HG03520 (cell line): ENCODE data around the gene DHX58.

Source experiments
- ATAC-seq: cut with Tn5 transposase; IDR thresholded peaks from one replicate; pipeline ENCODE4 v1.9.1; 2021; ENCODE audit warnings: mild to moderate bottlenecking, moderate library complexity; ENCODE audit not compliant: unreplicated experiment

DHX58 gene

GRCh38 chr17:42130310-42130936 lies 17.9 kb upstream of the DHX58 start:
- no peak for ATAC-seq

GRCh38 chr17:42129109-42129837 lies 16.8 kb upstream of the DHX58 start:
- no peak for ATAC-seq

DNA sequence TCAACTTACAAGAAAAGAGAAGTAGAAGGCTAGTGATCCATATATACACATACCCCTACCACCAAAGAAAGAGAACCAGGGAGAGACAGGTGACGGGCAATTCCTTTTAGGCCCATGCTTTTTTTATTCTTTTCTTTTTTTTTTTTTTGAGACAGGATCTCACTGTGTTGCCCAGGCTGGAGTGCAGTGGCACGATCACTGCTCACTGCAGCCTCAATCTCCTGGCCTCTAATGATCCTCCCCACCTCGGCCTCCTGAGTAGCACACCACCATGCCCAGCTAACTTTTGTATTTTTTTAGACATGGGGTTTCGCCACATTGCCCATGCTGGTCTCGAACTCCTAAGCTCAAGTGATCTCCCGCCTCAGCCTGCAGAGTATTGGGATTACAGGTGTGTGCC lies 14.9 kb upstream of the DHX58 start:
- no peak for ATAC-seq

DNA sequence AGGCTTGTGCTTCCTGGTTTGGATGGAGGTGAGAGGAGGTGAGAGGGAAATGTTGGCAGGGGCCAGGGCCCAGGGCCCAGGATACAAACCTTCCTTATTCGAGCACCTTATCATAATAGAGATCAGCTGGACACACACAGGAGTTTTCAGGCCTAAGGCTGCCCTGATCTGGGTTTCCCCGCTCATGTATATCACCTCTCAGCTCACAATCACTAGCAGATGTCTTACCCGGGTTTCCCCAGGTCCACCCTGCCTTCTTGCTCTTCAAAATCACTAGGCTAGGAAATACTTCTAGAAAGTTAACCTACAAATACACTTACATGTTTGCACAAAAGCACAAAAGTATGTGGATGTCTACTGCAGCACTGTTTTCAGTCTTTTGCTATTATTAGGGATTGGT lies 14.3 kb upstream of the DHX58 start:
- ATAC-seq = no peak

DNA sequence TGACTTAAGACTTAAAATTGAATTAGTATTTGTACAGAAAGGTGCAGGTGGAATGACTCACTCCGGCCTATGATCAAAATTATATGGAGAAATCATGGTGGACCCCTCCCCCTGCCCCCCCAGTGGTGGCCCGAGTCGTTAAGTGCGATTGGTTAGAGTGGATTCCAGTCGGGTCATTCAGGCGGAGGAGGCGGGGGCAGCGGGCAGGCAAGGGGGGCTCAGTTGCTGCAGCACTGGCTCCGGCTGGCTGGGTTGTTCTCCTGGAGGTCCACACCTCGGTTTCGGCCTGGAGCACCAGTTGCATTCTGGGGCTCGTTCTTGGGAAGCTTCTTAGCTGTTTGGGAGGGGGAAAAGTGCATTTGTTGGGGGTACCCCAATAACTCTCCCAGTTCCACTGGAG lies 13.1 kb upstream of the DHX58 start:
- no peak for ATAC-seq

GRCh38 chr17:42124256-42124655 lies 11.7 kb upstream of the DHX58 start:
- ATAC-seq = no peak

- no peak for ATAC-seq
Observed at GRCh38 chr17:42122371-42123303, 10.1 kb upstream of the DHX58 start, which contains the start of gene HSPB9. Gene HSPB9 (plus strand): TSS chr17:42122804. CDS start chr17:42122851, 47 bp downstream.

DNA sequence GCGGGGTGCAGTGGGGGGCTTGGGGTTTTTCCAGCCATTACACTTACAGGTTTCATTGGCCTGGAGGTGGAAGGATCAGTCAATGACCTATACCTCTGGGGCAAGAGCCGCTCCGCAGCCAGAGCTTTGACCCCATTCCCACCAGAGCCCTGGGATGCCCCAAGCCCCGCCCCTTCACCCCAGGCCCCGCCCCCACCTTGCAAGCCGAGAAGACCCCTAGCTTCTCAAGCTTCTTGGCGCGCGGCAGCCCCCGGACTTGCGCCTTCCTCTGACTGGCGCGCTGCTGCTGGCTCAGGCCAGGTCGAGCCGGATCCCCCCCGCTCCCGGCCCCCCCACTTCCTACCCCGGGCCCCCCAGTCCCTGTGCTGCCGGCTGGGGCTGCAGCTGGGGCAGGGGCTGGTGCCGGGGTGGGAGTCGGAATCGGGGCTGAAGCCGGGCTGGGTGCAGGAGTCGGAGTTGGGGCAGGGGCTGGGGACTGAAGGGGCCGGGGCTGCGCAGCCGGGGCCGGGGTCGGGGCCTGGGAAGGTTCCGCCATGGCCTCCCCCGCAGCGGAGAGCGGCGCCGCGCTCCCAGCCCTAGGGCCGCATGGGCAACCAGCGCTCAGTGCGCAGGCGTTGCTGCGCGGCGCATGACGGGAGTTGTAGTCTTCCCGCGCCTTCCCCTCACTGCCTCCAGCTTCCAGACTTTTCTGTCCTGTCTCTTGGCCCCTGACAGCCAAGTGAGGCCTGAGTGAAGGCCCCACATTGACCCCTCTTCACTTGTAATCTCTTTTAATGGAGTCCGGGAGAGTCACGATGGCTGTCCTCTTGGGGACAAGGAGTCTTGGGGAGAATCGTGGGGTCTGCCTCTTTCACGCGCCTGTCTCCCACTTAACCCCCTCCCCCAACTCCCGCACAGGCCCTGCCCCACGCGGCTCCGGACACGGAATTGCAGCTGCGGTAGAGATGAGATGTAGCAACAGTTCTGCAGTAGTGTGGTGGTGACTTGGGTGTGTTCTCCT lies 8.6 kb upstream of the DHX58 start, which contains the start of gene KAT2A:
TSS of gene KAT2A (minus strand) at position 598 of the 1,000 bp plus-strand sequence. CDS start at position 535, 63 bp downstream.
- ATAC-seq = no peak

DNA sequence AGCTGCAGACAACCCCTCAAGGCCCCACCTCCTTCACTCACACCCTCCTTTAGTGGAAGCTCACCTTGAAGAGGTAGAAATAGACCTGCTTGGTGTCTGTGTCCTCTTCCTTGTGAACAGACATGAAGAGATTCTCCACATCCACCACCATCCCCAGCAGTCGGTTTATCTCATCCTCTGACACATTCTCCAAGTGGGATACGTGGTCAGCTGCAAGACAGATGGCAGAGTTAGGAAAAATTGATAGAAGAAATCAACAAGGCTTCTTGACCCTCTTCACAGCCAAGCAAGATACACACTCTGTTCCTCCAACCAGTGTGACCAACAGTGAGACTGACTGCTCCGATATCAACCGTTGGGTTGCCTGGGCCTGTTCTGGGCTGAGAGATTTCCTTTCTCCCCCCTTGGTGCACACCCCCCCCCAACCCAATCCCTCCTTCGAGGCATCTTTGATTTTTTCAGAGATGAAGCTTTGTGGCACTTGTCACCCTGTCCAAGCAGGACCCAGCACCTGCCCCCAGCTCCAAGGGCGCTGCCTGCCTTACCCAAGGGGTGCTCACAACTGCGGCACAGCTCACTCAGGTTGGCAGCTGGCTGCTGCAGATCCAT lies 7.8 kb upstream of the DHX58 start:
- no peak for ATAC-seq

DNA sequence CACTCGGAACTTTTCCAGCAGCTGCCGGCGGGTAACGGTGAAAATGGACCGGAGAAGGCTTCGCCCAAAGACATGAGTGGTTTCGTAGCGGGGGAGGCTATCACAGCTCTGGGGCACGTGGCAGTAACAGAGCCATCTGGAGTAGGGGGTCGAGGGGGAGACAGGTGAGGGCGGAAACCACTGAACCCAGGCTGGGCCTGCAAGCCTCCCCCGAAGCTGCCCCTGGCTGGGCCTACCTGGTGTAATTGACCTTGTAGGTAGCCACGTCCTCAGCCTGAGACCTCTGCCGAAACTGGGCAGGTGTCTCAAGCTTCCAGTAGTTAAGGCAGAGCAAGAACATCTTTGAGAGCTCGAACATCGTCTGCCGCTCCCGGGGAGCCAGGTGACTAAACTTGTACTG lies 6.8 kb upstream of the DHX58 start:
- no peak for ATAC-seq

- no peak for ATAC-seq
Observed at GRCh38 chr17:42118545-42118944, 6.0 kb upstream of the DHX58 start.

- no peak for ATAC-seq
Observed at GRCh38 chr17:42118126-42118510, 5.6 kb upstream of the DHX58 start.

DNA sequence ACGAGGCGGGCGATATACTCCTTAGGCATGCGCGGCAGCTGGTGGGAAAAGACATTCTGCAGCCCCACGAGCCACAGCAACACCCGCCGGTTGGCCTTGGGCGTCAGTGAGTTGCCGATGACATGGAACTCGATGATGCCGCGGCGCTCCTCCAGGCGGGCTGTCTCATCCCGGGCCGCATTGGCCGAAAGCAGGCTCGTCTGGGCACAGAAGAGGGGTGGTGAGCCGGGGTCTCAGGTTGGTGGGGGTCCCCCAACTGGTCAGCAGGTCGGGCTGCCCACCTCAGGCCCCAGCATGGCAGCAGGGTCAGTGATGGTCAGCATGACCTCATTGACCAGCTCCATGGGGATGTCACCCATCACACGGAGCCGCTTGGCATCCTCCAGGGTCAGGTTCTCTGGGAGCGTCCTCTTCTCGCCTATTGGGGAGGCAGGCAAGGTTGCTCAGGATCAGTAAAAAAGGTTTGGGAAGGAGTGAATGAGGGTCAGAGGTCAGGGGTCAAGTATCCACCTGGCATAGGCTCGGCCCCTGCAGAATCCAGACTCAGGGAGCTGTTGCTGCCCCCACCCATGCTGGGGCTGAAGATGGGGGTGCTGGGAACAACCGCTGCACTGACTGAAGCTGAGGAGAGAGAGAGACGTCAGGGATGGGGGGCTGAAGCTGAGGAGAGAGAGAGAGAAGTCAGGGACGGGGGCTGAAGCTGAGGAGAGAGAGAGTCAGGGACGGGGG lies 5.0 kb upstream of the DHX58 start:
- no peak for ATAC-seq

GRCh38 chr17:42116705-42117396 lies 4.3 kb upstream of the DHX58 start:
- no peak for ATAC-seq

DNA sequence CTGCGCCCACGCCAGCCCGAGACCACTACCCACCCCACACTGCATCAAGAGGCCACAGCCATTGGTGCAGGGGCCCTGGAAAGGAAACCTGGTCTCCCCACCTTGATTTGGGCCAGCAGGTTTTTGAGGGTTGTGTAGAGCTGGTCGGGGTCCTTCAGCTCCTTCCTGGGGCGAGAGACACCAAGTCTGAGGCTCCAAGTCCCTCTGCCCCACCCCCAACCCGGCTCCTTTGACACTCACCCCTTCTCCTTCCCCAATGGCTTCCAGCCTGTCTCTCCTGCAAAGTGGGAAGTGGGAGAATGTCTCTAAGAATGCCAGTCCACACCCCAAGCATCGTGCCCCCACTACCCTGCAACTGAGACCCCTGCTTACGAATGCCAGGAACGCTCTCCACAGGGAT lies 1.6 kb upstream of the DHX58 start:
- ATAC-seq = no peak

DNA sequence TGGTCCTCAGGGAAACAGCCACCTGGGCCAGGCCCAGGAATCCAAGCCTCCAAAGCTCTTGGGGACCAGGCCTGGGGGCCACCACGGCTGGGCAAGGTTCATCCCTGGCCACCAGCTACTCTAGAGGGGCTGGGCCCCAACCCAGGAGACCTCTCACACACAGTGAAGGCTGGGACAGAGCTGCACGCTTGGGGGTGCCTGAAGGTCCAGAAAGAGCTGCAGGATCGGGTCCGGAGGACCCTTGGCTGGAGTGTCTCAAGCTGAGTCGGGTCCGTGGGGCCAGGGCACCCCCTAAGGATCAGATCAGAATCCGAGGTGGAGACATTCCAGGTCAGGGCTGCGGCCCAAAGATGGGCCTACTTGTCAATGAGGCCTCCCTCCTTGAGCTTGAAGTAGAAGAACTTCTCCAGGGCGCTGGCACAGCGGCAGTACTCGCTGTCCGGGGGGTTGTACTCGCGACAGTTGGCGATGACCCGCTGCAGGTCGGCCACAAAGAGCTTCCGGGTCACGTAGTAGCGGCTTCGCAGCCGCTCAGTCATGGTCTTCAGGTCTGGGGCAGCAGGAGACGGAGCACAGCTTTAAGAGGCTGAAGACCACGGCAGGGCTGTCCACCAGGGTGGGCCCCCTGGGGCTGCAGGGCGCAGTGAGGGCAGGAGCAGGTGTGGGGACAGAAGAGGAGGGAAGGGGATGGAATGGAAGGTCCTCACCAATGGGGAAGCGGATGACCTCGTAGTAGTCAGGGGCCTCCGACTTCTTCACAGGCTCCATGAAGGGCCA lies 967 bp upstream of the DHX58 start:
- ATAC-seq = no peak

- no peak for ATAC-seq
Observed at GRCh38 chr17:42111871-42112551, 503 bp downstream of the DHX58 start.
